GM19240 (cell line): ENCODE data around the gene KCNQ1.

Source experiments
- DNase-seq: peaks from one replicate; pipeline ENCODE4 v3.0.0; 2011; ENCODE audit warnings: low spot score; ENCODE audit not compliant: insufficient read length

The KCNQ1 gene

GRCh38 chr11:2565447-2566222 lies 120.8 kb downstream of the KCNQ1 start:
- no peak for DNase-seq

GRCh38 chr11:2566223-2567025 lies 121.6 kb downstream of the KCNQ1 start:
- no peak for DNase-seq

- DNase-seq: no peak
Observed at GRCh38 chr11:2567026-2567671, 122.3 kb downstream of the KCNQ1 start.

GRCh38 chr11:2569321-2569721 lies 124.5 kb downstream of the KCNQ1 start:
- DNase-seq: no peak

GRCh38 chr11:2569731-2570210 lies 125.0 kb downstream of the KCNQ1 start:
- no peak for DNase-seq

GRCh38 chr11:2570211-2570811 lies 125.5 kb downstream of the KCNQ1 start:
- no peak for DNase-seq

- DNase-seq: no peak
Observed at GRCh38 chr11:2570841-2571597, 126.2 kb downstream of the KCNQ1 start.

GRCh38 chr11:2571598-2572281 lies 126.9 kb downstream of the KCNQ1 start:
- no peak for DNase-seq

- no peak for DNase-seq
Observed at GRCh38 chr11:2572491-2573239, 127.9 kb downstream of the KCNQ1 start.

GRCh38 chr11:2573240-2574042 lies 128.6 kb downstream of the KCNQ1 start:
- DNase-seq: no peak

GRCh38 chr11:2574043-2574552 lies 129.3 kb downstream of the KCNQ1 start:
- DNase-seq: no peak

- DNase-seq: no peak
Observed at GRCh38 chr11:2574553-2575535, 130.0 kb downstream of the KCNQ1 start.

GRCh38 chr11:2575591-2576051 lies 130.8 kb downstream of the KCNQ1 start:
- no peak for DNase-seq

GRCh38 chr11:2576111-2576510 lies 131.3 kb downstream of the KCNQ1 start:
- DNase-seq: no peak

GRCh38 chr11:2576549-2576948 lies 131.7 kb downstream of the KCNQ1 start:
- no peak for DNase-seq

- DNase-seq: no peak
Observed at GRCh38 chr11:2577031-2577990, 132.5 kb downstream of the KCNQ1 start.
